HG02973 (cell line): ENCODE data around the gene ZKSCAN8.

Experiments
- ATAC-seq: cut with Tn5 transposase; IDR thresholded peaks from one replicate; pipeline ENCODE4 v1.9.1; 2021; ENCODE audit warnings: moderate library complexity; ENCODE audit not compliant: unreplicated experiment

Gene ZKSCAN8

DNA sequence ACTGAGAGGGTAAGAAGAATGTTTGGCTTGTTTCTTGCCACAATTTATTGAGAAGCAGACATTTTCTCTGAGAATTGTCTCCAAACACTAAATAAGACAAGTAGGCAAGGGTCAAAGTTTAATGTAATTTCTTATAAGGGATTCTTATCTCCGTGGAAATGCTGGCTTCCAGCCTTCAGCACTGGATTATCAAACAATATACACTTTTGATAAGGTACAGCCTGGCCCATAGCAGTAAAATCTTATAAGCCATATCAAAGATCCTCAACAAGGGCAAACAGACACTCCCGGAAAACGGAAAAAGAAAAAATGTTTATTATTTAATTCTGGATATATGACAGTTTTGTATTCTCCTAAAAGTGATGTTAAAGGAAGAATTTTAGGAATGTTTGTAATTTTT, 64.8 kb downstream of the ZKSCAN8 start:
- no peak for ATAC-seq

GRCh38 chr6:28206928-28207509, 65.3 kb downstream of the ZKSCAN8 start:
- ATAC-seq, result no peak

GRCh38 chr6:28207510-28208110, 65.9 kb downstream of the ZKSCAN8 start:
- no peak for ATAC-seq

- ATAC-seq, result no peak
These were observed 66.5 kb downstream of the ZKSCAN8 start for GRCh38 chr6:28208111-28208659.
